GM19455 (cell line): ENCODE results near the gene PLD6.
"Not testable (repeated sequence)": the region's sequence is repeated elsewhere in the genome, so short reads cannot be mapped to it uniquely, and the experiment has no call there.

Source experiments
- ATAC-seq: cut with Tn5 transposase; IDR thresholded peaks from one replicate; pipeline ENCODE4 v1.9.1; 2021; ENCODE audit not compliant: unreplicated experiment

The PLD6 gene

DNA sequence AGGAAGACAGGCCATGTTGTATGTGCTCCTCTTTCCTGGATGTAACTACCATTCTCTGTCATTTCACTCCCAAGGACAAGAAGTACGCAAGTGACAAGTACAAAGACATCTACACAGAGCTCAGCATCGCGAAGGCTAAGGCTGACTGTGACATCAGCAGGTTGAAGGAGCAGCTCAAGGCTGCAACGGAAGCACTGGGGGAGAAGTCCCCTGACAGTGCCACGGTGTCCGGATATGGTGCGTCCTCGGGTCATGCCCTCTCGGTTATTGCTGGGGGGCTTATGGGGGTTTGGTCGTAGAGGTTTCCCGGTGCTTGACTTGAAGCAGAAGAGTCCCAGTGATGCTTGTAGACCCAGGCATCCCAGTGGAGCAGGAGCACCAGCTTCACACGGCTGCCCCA is 29.0 kb downstream of the PLD6 start:
- ATAC-seq = no peak

DNA sequence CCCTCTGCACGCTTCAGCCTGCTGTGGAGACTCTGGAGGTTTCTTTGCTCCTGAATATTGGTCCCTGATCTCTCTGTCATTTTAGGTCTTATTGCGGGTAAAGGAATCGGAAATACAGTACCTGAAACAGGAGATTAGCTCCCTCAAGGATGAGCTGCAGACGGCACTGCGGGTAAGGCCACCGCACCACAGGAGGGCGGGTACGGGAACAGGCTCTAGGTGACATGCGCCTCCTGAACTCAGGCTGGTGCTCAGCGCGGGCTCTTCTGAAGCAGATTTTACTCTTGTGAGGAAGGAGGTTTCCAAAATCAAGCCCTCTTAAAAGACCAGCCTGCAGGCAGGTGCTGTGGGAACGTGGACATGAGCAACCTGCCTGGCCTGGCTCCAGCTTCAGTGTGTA is 29.8 kb downstream of the PLD6 start:
- ATAC-seq = no peak

DNA sequence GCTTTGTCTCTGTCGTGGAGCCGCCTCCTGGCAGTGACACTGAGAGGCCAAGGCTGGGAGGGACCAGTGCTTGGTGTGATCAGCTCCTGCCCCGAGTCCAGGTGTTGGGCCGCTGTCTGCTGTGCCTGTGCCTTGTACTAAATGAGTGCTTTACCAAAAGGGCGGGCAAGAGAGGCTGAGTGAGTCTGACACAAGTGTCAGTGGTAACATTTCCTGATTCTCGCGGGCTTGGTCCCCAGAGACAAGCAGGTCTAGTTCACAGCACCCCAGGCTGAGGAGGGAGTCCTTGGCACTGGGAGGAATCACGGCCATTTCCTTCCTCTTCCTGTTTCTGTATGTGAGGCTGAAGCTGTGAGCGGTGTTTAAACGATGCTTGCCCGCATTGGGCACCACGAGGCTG is 30.2 kb downstream of the PLD6 start:
- no peak for ATAC-seq

DNA sequence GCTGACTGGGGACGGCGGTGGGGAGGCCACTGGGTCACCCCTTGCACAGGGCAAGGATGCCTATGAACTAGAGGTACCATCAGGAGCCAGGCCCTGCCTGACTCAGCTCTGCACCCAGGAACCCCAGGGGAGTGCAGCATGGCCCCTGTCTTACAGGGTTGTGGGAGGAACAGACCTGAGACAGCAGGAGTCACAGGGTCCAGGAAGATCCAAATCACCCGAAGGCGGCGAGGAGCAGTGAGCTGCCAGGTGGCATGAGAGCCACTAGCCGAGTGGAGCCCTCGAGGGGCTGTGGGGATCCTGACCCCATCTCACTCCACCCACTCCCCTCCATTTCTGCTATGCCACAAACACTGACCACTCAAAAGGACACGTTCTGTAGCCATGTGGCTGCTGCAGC is 30.8 kb downstream of the PLD6 start:
- ATAC-seq = no peak

DNA sequence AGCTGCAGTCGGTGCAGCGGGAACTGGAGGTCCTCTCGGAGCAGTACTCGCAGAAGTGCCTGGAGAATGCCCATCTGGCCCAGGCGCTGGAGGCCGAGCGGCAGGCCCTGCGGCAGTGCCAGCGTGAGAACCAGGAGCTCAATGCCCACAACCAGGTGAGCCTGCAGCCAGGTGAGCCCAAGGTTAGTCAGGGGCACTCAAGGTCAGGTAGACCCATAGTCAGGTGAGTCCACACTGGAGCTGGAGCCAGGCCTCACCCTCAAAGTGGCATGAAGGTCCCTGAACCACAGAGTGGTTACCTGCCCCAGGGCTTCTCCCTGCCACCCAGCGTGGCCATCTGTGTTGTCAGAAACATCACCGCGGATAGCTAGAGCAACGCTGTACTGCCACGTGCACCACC is 32.2 kb downstream of the PLD6 start:
- ATAC-seq = no peak

DNA sequence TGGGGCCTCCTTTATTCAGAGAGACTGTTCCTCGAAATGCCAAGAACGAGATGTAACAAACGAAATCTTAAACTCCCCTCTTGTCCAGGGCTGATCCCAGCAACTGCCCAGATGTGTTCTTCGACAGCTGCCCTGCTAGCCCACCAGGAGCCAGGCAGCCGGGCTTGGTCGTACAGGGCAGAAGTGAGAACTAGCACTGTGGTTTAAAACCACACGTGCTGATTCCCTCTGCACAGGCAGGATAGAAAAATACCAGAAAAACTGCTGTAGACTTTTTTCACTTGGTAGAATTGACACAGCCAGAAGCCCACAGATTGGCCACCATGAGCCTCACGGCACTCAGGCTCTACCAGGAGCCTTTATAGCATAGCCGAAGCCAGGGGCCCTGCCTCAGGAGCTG is 33.1 kb downstream of the PLD6 start:
- ATAC-seq = no peak

DNA sequence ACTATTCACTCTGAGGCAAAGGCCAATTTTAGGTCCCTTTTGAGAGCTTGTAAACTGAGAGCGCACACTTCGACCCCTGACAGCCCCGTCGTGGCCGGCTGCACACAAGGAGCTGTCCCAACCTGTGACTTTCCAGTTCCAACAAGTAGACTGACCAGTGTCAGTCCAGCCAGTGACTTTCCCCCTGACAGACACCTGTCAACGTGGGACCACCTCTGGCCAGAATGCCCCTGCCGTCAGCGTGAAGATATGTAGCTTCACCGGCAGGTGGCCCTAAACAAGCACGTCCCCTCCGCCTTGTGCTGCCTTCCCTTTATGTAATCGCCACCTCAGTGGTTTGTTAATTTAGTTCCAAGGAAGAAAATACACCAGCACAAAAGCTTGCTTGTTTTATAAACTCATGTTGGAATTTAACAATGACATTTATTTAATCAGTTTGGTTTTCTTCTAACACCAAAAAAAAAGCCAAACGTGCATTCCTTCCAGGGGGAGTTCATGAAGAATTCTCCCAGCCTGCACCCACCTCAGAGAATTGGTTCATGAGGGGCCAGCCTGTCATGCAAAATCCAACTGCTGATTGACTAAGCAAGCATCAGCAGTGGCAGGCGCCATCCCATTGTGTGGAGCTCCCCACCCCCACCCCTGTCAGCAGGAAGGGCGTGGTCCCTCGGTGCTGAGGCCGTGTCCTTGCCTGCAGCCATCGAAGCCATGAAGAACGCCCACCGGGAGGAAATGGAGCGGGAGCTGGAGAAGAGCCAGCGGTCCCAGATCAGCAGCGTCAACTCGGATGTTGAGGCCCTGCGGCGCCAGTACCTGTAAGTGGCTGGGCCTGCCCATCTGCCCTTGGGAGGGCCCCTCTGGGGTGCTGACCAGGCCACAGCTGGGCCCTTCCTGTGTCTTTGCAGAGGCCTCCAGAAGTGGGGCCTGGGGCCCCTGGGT is 33.9 kb downstream of the PLD6 start:
- no peak for ATAC-seq

DNA sequence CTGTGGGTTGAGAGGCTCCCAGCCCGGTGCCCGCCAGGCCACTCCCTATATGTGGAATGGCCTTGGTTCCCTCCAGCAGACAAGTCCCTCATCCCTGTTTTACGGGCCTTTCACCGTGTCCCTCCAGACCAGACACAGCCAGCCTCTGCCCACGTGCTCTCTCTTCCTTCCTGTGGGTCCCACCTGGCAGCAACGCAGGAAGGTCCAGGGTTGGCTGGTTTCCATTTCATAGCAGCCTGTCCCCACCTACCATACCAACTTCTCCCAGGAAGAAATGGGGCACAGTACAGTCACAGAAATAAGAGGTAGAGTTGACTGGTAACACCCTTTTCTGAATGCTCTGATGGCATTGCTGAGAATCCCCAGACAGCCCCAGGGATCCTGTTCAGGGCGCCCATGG is 34.9 kb downstream of the PLD6 start:
- ATAC-seq = no peak

DNA sequence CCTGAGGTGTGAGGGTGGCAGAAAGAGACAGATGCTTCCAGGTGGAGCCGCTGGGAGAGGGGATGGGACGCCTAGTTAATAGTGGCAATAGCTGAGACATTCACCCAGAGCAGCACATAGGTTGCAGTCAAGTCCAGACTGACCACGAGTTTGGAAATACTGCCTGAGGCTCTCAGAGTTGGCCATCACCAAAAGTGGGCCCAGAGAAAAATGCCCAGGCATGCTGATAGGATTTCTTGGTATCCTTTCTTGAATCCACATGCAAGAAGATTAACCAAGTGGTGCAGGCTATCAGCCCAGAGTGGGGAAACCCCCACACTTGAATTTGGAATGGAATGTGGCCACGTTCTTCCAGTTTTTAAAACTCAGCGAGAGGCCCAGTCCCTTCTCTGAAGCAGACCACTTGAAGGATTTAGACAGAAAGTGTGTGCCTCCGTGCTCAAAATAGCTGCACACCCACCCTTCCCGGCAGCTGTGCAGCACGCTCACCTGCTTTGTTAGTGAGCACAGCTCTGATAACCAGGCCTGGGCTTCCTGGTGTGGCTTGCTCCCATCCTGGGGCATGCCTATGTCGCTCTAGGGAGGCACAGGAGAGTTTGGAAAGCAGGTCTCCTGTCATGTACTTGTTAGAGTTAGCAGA is 35.7 kb downstream of the PLD6 start:
- no peak for ATAC-seq

DNA sequence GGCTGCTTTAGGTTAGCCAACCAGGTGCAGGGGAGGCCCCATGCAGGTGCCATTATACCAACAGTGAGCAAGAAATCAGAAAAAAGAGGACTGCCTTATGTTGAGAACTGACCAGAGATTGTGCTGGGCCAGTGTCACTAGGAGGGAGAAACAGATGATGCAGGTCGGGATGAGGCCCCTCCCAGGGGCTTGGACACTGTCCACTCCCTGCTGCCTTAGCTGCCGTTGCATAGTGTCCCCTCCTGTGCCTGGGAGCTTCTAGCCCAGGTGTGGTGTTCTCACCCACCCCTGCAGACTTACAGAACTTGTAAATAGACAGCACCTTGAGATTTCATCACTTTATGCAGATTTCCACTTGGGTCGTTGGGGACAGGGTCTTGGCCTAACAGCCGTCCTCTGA is 36.7 kb downstream of the PLD6 start:
- no peak for ATAC-seq

DNA sequence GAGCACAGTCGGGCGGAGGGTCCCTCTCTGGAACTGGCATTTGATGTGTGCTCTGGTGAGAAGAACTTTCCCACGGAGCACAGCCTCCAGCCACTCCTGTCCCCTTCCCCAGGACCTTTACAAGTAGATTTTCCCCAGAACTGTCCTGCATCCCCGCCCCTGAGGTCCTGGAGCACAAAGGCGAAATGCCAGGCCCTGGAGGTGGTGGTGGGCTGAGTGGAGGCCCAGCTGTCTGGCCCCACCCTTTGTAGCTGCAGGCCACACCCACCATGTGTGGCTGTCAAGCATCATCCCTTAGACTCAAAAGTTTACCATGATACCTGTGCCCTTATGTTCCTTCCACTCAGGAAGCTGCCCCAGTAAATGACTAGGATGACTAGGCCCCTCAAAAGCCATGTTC is 37.7 kb downstream of the PLD6 start:
- no peak for ATAC-seq

DNA sequence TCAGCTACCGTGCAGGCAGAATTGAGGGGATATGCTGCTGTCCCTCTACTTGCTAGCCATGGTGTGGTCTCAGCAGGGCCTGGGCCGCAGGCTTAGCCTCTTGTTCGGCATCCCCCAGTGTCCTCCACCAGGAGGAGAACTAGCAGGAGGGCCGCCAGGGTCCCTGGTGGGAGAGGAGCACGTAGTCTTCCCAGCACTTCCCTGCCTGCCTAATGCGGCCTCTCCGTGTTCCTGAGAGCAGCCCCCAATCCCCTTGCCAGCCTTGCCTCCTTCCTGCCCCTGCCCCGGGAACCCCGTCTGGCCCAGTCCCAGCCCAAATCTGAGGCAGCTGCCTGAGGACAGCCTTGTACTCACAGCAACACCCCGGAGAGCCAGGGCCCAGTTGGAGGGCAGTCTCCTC is 38.1 kb downstream of the PLD6 start:
- no peak for ATAC-seq

DNA sequence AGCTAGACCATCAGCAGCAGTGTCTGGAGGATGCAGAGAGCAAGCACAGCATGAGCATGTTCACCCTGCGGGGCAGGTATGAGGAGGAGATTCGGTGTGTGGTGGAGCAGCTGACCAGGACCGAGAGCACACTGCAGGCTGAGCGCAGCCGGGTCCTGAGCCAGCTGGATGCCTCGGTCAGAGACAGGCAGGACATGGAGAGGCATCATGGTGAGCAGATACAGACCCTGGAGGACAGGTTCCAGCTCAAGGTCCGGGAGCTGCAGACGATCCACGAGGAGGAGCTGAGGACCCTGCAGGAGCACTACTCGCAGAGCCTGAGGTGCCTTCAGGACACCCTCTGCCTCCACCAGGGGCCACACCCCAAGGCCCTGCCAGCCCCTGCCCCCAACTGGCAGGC is 38.8 kb downstream of the PLD6 start:
- ATAC-seq = no peak

DNA sequence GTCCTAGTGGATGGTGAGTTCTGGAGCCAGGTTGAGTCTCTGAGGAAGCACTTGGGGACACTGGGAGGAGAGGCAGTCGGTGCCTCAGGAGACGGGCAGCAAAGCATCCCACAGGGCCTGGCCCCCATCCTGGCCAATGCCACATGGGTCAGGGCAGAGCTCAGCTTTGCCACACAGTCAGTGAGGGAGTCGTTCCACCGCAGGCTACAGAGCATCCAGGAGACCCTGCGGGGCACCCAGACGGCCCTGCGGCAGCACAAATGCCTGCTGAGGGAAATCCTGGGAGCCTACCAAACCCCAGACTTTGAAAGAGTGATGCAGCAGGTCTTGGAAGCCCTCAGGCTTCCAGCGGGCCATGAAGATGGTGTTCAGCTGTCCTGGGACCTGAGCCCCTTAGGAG is 39.7 kb downstream of the PLD6 start:
- ATAC-seq = no peak

DNA sequence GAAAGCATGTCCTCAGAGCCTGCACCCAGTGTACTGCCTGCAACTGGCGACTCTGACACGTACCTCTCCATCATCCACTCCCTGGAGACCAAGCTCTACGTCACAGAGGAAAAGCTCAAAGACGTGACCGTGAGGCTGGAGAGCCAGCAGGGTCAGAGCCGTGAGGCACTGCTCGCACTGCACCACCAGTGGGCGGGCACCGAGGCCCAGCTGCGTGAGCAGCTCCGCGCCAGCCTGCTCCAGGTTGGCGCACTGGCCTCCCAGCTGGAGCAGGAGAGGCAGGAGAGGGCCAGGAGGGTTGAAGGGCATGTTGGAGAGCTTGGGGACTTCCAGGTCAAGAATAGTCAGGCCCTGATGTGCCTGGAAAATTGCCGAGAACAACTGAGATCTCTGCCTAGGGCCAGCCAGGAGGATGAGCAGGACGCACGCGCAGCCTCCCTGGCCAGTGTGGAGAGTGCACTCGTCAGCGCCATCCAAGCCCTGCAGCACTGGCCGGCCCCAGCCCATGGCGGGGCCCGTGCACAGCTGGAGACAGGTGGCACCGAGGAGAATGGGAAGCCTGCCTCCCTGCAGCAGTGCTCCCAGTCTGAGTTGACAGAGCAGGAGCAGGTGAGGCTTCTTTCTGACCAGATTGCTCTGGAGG is 40.3 kb downstream of the PLD6 start:
- ATAC-seq = no peak

DNA sequence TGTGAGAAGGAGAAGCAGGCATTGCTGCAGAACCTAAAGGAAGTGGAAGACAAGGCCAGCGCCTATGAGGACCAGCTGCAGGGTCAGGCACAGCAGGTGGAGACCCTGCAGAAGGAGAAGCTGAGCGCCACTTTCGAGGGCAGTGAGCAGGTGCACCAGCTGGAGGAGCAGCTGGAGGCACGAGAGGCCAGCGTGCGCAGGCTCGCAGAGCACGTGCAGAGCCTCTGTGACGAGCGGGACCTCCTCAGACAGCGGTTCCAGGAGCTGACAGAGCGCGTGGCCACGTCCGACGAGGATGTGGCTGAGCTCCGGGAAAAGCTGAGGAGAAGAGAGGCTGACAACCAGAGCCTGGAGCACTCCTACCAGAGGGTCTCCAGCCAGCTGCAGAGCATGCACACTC is 41.5 kb downstream of the PLD6 start:
- ATAC-seq = no peak

DNA sequence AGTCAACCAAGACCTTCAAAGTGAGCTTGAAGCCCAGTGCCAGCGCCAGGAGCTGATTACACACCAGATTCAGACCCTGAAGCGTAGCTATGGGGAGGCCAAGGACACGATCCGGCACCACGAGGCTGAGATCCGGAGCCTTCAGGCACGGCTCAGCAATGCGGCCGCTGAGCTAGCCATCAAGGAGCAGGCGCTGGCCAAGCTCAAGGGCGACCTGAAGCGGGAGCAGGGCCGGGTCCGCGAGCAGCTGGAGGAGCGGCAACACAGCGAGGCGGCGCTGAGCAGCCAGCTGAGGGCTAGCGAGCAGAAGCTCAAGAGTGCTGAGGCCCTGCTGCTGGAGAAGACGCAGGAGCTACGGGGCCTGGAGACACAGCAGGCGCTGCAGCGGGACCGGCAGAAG is 42.0 kb downstream of the PLD6 start:
- ATAC-seq = no peak

DNA sequence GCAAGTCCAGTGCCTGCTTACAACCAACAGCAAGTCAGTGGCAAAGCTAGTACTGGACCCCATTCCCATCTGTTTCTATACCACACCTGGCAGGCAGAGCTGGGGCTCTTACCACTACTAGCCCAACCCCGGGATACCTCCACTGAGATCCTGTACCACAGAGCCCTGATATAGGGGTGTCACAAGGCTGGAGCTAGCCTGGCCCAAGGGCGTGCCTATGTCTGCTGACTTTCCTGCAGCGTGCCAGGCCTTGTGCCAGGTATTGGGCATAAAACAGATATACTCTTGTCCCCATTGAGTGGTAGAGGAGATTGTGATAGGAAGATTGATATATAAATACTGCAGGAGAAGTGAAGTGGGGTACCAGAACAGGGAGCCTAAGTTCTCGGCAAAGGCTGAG is 44.4 kb downstream of the PLD6 start:
- no peak for ATAC-seq

DNA sequence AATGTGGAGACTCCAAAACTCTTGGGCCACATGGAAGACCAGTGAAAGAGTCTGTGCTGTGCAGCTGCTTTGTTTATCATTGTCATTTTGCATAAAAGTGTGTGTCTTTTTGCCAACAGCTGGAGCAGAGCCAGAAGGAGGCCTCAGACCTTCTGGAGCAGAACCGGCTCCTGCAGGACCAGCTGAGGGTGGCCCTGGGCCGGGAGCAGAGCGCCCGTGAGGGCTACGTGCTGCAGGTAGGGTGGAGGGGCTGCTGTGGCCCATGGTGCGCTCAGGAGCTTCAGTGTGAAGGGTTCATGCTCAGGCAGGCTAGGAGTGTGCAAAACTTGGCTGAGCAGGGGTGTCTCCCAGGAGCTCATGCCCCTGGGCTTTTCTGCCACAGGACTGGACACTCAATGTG is 45.0 kb downstream of the PLD6 start:
- no peak for ATAC-seq

DNA sequence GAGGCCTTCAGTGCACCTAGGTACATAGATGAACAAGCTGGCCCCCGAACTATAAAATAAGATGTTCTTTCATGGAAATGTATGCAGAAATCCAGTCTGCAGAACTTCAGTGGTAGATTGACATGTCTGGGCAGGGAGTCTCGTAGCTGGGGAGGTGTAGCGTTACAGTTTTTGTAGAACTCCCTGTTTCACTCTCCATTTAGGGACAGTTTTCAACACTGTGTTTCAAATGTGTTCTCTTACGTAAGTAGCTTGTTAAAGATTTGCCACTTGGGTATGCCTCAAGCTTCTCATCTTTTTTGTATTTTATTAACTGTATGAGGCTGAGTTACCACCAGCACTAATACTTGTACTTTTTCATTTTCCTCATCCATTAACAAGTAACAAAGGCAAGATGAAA is 46.6 kb downstream of the PLD6 start:
- ATAC-seq = no peak

DNA sequence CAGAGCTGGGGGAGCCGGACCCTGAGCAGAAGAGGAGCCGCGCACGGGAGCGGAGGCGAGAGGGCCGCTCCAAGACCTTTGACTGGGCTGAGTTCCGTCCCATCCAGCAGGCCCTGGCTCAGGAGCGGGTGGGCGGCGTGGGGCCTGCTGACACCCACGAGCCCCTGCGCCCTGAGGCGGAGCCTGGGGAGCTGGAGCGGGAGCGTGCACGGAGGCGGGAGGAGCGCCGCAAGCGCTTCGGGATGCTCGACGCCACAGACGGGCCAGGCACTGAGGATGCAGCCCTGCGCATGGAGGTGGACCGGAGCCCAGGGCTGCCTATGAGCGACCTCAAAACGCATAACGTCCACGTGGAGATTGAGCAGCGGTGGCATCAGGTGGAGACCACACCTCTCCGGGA is 47.6 kb downstream of the PLD6 start:
- ATAC-seq = not testable (repeated sequence)

DNA sequence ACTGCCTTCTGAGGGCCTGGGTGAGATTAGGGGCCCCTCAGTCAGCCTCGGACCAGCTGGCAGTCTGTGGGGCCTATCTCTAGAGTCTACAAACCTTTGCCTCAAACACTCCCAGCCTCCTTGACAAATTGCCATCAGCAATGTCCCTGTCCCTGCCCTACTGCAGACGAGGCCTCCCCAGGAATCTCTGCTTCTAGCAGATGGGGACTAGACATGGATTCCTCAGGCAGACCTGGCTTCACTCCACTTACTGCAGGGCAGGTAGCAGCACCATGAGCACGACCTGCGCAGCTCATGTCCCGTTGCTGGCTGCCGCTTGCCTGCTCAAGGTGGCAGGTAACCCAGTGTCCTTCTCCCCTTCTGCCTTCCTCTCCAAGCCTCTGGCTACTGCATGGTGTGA is 49.1 kb downstream of the PLD6 start:
- no peak for ATAC-seq
